Measurements from ENCODE around the gene CYP19A1. TPM values are rescaled to one million over a fixed set of nuclear protein-coding genes. Genes with fewer than 3 reads are reported as not detected.

The CYP19A1 gene
- total and polyA plus RNA-seq, 2 of the 8 experiments (the other 6 are each of a cell fraction or from before 2014, with no cell fraction given) = not detected

GRCh38 chr15:51160484-51160883 is 177.9 kb downstream of the CYP19A1 start (continued):
- TF ChIP-seq RNF2 (IDR thresholded peaks at IDR 0.05; ENCODE audit: borderline replicate concordance, low read depth, low read length, missing control alignments, poor library complexity, severe bottlenecking) (no peak), KDM5A (IDR thresholded peaks at IDR 0.05; ENCODE audit: low read length) (no peak)

Small RNA genes lying within 50 kb of the gene (microRNA-seq; reads per million reads assigned to microRNA genes)
- gene MIR4713 (ENCODE audit: borderline microRNAs expressed in 2 of 2, borderline number of aligned reads in 2 of 2, borderline replicate concordance in 1 of 2) = 0.23 to 0.41 reads per million in 2 experiments
- gene MIR7973-1 (ENCODE audit: borderline microRNAs expressed in 2 of 2, borderline number of aligned reads in 2 of 2, borderline replicate concordance in 1 of 2) = 0 reads per million in 2 experiments
- 0 reads per million in 2 experiments for gene MIR7973-2 (ENCODE audit: borderline microRNAs expressed in 2 of 2, borderline number of aligned reads in 2 of 2, borderline replicate concordance in 1 of 2)

Small RNA genes lying within 50 kb of the gene (small RNA-seq; reads per million reads assigned to genes)
- gene AC020891.4 (ENCODE audit: insufficient read depth) (not detected), gene MIR4713 (ENCODE audit: insufficient read depth) (1.4 reads per million), gene MIR7973-1 (ENCODE audit: insufficient read depth) (not detected)

Other genes starting within 250 kb of the CYP19A1 start
- 0.27 and 0.67 TPM in 2 replicates for gene TNFAIP8L3, start 243.7 kb downstream of the CYP19A1 start, total RNA-seq (2021; fragmentation: NEBNext Ultra II Directional; extraction: Animal tissue kit (Norgen Biotek cat#: 25700))
- gene TNFAIP8L3, start 243.7 kb downstream of the CYP19A1 start, polyA plus RNA-seq (2011; rRNA removed) = 0.16 and 0.23 TPM in 2 replicates
- gene GLDN, start 3.1 kb upstream of the CYP19A1 start, total RNA-seq (2021; fragmentation: NEBNext Ultra II Directional; extraction: Animal tissue kit (Norgen Biotek cat#: 25700)) = 0.44 and 0.50 TPM in 2 replicates
- gene GLDN, start 3.1 kb upstream of the CYP19A1 start, polyA plus RNA-seq (2011; rRNA removed) = 0.16 and 0.24 TPM in 2 replicates